ENCODE measurements around the gene TNNC1.

Gene TNNC1

GRCh38 chr3:52456800-52457183, 3.0 kb upstream of the TNNC1 start:
- DNase-seq = no peak

GRCh38 chr3:52456169-52456799, 2.4 kb upstream of the TNNC1 start:
- no peak for DNase-seq

GRCh38 chr3:52455283-52456168, 1.7 kb upstream of the TNNC1 start, which contains the start of gene NISCH:
TSS of gene NISCH (plus strand) at chr3:52455604. CDS start at chr3:52455642, 38 bp downstream.
- DNase-seq = peak; percentile 84

DNA sequence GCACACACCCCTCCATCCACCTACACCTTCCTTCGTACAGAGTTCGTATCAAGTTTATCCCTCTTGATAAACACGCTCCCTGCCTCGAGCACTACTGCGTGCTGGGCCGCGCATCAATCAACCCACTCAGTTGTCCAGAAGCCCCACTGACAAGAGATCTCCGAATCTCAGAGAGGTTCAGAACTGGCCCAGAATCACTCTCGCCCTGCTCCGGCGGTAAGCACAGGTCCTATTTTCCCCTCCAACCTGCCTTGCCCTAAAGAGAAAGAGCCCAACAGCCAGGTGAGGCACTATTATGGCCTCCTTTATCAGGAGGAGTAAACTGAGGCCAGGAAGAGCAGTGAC, 1.1 kb upstream of the TNNC1 start:
- no peak for DNase-seq

DNA sequence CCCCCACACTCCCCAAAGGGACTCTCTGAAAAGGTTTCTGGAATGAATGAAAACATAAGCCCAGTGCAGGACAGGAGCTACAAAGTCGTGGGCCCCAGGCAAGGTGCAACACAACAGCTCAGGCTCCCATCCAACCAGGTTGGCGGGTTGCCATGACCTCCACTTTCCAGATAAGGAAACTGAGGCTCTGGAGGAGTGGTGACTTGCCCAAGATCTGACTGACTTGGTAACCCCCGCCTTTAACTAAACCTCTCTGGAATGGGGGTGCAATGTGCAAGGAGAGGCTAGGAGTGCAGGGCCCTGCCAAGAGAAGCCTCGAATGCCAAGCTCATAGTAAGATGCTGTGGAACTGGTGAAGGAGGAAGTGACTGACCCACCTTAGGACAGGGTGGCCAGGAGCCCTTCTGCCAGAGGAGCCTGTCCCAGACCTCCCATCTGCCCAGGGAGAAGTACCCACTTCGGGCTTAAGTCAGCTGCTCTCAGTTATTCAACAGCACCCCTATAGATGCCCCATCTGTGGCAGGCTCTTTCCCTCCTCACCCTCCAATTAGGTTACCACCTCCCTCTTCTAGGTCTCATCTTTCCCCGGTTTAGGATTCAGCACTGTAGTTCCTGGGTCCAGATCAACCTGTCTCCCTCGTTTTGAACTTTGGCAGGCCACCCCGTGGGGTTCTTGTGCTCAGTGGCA, 553 bp upstream of the TNNC1 start:
- peak; percentile 45 for DNase-seq

GRCh38 chr3:52452570-52453221, 1.1 kb downstream of the TNNC1 start:
- no peak for DNase-seq

GRCh38 chr3:52452126-52452525, 1.7 kb downstream of the TNNC1 start:
- no peak for DNase-seq

DNA sequence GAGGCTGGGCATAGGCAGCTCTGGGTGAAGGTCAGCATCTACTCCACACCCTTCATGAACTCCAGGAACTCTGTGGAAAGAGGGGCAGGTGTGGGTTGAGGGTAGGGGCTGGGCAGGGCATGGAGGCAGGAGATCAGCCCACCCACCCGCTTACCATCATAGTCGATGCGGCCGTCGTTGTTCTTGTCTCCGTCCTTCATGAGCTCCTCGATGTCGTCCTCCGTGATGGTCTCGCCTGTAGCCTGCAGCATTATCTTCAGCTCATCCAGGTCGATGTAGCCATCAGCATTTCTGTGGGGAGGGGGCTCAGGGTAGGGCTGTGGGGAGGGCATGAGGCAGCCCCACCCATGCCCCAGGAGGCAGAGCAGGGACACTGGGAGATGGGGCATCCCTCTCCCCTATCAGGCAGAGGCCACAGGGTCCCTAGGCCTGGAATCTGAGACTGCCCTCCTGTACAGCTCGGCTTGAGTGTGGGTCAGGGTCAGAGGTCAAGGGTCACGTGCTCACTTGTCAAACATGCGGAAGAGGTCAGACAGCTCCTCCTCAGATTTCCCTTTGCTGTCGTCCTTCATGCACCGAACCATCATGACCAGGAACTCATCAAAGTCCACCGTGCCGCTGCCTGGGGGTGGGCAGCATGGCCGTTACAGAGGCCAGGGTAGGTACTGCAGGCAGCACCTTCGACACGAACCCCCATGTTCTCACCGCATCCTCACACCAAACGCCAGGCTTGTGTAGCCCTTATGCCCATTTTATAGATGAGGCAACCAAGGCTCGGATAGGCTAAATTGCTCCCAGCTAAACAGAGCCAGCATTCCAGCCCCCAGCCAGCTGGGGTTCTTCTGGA, 2.4 kb downstream of the TNNC1 start:
- no peak for DNase-seq

DNA sequence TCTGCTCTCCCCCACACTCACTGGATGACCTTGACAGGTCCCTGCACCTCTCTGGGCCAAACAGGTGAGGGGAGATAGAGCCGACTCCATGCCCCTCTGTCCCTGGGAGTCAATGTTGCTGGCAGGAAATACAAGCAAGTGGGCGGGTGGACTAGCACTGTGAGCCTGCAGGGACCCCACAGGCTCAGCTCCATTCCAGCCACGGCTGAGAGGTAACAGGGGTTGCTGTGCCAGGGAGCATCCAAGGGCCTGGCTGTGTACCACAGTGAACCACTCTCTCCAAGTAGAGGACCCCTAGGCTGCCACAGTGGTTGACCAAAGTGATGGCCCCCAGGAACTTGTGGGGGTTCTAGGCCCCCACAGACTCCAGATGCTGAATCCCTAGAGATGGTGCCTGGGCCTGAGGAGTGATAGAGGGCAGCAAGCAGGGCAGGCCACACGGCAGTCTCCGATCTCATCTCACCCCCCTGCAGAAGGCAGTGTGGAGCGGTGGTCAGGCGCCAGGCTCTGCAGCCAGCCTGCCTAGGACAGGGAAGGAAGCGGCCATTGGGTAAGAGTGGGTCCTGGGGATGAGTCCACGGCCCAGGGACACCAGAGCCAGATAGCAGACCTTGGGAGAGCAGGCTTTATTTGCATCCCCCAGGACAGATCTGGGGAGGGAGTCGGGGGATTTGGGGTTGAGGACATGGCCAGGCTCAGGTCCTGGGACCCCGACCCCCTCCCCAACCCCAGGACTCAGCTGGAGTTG, 3.2 kb downstream of the TNNC1 start:
- DNase-seq = no peak

DNA sequence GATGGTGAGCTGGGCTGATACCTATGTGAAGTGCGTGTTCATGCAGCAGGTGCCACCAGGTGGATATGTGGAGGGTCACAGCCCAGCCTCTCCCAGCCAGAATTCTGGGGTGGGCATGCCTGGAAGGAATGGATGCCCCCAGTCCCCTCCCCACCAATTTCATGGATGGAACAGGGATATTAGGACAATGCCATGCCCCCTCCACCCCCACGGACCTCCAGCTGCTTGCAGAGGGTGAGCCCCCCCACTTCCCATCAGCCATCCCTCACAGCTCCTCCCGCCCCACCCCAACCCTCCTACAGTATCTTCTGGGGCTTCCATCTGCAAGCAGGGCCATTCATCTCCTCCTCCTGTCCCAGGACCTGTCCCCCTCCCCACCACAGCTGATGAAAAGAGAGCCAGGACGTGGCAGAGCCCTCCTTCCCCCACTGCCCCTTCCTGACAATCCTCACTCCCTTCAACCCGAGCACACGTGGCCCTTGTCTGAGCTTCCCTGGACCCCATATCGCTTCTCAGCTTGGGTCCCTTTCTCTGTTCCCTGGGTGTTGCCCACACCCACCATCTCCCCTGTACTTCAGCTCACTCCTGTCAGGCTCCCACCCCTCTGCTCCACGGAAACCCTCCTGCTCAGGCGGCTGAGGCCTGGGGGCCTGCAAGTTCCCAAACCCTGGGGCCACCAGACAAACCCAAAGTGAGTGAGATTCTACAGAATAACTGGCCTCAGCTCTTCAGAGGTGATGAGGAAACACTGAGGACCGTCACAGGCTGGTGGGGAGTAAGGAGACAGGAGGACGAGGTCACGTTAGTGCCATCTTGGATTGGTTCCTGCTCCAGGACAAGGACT, 6.1 kb downstream of the TNNC1 start:
- DNase-seq = no peak

GRCh38 chr3:52446631-52447511, 7.0 kb downstream of the TNNC1 start:
- peak; percentile 80 for DNase-seq

- no peak for DNase-seq
Observed at GRCh38 chr3:52446042-52446441, 7.8 kb downstream of the TNNC1 start.

- DNase-seq = peak; percentile 81
Observed at GRCh38 chr3:52444860-52445793, 8.7 kb downstream of the TNNC1 start, which contains the start of gene SEMA3G. TSS of gene SEMA3G (minus strand) at chr3:52445103. CDS start at chr3:52445027, 76 bp downstream.

- no peak for DNase-seq
Observed at GRCh38 chr3:52443791-52444687, 9.8 kb downstream of the TNNC1 start.

DNA sequence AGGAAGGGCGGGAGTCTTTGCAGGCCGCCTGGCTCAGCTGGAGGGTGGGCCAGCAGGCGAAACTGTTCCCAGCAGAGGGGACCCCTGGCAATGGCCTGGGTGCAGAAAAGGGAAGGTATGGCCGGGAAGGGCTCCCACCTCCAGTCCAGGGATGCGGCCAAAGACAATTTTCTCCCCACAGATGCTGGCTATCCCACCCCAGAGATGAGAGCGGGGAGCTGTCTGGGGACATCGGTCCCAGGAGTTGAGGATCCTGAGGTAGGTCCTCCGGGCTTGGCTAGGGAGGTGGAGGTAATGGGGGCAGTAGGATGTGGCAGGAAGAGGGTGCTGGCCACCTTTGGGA, 10.6 kb downstream of the TNNC1 start:
- DNase-seq = no peak

GRCh38 chr3:52442409-52443267, 11.2 kb downstream of the TNNC1 start:
- DNase-seq = no peak

All from hematopoietic multipotent progenitor cell treated with erythropoietin and hydrocortisone succinate and interleukin-3 and kit ligand, for 8 days (in vitro differentiated cells).